Kidney capillary endothelial cell (primary cell): ENCODE data around the gene SLC24A3.

ENCODE experiments used
- DNase-seq: peaks from one replicate; pipeline ENCODE4 v3.0.0-alpha.2; 2018; ENCODE audit warnings: low spot score

The SLC24A3 gene

GRCh38 chr20:19302714-19303113, 90.3 kb downstream of the SLC24A3 start:
- no peak for DNase-seq

- no peak for DNase-seq
Observed at GRCh38 chr20:19304389-19304788, 91.9 kb downstream of the SLC24A3 start.

GRCh38 chr20:19304886-19305415, 92.5 kb downstream of the SLC24A3 start:
- DNase-seq = no peak

DNA sequence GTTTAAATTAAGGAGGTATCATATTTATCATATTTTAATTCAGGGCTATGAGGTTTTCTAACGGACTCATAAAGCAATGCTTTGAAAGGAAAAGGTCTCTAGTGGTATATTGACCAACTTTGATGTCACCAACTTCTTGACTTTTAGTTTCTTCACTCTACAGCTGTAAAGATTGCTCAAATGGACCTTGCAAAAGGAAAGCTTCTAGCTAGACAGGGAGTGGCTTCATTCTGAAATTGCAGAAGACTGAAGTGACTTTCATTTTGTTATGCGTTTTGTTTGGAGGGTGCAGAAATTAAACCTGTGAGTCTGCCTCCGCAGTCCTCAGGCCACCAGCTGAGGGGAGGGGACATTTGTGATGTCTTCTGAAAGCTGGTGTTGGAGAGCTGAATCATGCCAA, 95.7 kb downstream of the SLC24A3 start:
- no peak for DNase-seq

GRCh38 chr20:19310541-19310940, 98.1 kb downstream of the SLC24A3 start:
- DNase-seq = no peak

DNA sequence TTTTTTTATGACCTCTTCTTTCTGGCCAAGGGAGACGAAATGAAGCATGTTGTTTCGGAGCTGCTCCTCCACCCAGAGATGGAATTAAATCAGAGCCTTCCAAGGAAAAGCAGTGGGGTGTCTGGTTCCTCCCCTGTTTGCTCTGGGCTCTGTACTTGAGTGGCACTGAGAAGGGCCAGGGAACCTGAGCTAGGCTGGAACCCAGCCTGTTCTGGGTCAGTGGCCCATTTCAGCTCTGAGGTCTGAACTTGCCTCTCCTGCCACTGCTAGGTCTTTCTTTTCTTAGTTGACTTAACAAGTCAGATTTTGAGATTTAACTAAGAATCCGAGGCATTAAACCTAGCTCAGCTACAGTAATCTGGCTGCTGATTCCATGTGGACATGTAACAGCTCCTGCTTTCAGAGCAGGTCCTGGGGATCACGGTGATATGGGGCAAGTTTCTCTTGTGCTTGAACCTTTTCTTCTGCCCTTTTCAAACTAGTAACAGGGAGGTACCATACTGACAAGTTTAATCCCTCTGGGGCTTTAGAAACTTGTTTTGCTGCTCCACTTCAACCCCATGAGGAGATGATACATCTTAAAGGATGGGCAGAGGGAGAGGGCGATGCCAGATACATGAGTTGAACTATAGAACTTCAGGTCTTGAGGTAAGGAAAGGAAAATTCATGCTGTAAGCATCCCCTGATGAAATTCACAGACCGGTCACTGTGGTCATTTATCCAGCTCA, 101.1 kb downstream of the SLC24A3 start:
- no peak for DNase-seq

GRCh38 chr20:19314621-19315020, 102.2 kb downstream of the SLC24A3 start:
- no peak for DNase-seq

DNA sequence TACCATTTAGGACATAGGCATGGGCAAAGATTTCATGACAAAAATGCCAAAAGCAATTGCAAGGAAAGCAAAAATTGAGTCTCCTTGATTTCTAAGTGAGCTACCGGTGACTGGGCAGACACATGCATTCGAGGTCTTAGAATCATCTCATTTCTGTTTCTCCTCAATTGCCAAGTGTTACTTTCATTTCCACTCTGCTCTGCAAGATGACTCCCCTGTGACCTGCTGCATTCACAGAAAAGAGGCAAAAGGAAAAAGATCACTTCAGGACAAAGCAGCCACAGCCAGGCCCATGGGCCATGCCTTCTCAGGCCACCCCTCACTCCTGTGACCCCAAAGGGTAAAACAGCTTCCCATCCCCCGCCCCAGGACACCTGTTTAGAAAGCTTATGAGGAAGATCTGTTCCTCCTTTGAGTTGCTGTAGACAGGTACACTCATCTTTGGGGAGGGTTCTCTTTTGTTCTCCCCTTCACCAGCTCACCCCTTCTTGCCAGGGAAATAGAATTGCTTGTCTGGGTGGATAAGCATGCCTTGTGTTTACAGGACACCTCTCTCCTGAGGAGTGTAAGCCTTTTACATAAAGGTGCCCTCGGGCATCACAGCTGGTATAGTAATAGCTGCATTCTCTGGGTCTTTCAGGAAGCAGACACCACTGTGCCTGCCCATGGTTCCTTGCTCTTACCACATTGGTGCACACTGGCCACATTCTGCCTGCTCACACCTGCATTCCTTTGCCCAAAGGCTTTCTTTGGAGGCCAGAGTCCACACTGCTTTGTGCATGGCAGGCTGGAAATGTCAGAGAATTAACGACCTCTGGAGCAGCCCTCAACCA, 105.0 kb downstream of the SLC24A3 start:
- no peak for DNase-seq

DNA sequence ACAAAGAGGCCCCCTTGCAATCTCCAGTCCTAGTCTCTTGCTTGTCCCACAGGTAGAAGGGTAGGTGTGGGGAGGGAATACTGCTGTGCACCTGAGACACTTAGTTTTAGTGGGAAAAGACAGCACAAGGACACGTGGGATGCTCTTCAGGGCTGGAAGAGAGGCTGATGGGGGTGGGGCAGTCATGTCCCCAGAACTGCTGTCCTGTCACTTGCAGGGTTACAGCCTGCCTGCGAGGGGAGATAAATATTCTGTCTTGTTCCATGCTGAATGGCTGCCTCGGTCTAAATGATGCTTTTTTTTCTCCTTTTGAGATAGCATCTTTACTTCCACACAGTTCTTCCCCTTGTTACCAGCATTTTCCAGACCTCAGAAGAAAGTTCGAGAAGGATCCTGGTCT, 106.2 kb downstream of the SLC24A3 start:
- DNase-seq = no peak

- DNase-seq = no peak
Observed at GRCh38 chr20:19320005-19320404, 107.6 kb downstream of the SLC24A3 start.

DNA sequence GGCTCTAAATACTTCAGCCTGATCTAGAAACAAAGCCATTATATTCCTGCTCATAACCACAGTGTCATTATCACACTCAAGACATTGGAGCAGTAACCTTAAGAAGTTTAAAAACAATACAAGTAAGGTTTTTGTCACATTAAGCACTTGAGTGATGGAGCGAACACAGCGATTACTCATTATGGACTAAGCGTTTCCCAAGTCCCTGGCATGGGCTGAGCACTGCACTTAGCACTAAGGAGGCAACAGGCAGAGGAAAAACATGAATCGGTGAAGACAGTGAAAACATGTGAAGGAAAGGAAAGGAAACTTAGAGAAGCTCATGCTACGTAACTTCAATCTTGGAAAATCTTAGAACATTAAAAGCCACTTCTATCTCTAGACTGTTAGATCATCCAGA, 108.7 kb downstream of the SLC24A3 start:
- DNase-seq = no peak

DNA sequence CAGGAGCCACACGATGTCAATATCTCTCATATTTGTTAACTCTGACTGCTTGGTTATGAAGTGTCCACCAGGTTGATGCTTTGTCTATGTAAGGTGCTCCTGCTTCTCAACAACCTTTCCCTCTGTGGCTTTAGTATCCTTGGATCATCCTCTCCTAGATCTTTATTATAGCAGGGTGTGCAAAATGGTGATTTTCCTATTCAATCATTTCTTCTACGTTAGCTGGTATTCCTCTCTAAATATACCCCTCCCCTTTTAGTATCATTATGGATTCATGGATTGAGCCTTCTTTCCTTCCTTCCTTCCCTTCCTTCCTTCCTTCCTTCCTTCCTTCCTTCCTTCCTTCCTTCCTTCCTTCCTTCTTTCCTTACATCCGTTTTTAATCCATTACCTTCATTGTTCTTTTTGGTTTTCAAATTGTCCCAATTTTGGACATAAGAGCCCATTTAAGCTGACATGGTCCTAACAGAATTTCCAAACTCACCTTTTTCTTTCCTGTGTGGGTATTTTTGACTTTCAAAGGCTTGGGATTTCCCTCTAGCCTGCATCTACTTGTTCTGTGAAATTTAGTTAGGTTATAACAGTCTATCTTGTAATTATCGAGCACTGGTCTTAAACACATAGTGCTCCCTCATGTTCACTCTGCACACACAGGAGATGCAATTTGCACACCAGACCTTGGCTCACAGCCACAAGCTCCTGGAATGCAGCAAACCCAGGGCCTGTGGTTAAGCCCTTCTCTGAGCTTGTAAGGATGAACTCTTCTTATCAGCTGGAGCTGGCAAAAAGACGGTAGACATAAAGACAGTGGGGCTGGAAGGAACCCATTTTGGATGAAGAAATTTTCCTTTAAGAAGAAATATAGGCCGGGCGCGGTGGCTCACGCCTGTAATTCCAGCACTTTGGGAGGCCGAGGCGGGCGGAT, 109.9 kb downstream of the SLC24A3 start:
- no peak for DNase-seq

DNA sequence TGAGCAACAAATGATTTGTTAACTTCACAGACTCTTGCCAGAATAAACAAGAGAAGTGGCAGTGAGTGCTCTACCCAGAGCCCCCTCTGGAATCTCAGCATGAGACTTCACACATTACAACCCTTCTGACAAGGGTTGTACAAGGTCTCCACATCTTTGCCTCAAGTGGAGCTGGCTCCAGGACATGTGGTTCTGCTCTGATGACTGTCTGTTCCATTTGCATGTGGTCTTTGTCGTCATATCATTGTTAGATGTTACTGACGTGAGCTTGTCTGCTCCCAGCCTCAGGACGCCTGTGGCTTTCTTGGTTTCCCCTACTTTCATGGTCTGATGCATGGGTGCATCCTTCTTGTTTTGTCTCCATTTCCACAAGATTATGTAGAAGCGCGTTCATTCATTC, 115.0 kb downstream of the SLC24A3 start:
- no peak for DNase-seq

GRCh38 chr20:19328676-19329075, 116.2 kb downstream of the SLC24A3 start:
- no peak for DNase-seq

GRCh38 chr20:19330038-19330437, 117.6 kb downstream of the SLC24A3 start:
- no peak for DNase-seq

DNA sequence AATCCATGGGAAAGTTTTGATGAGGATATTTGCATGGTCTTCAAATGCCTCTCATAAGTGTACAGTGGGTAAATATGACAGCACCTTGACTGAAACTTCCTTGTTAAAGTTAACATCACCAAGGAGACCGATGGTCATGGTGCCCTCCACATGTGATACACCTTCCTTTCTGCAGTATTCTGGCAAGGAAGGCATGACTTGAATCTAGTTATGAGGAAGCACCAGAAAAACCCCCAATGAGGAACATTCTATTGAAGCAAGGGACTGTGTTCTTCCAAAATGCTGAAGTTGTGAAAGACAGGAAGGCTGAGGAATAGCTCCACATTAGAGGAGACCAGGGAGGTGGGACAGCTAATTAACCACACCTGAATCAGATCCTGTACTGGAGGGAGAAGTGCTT, 118.3 kb downstream of the SLC24A3 start:
- DNase-seq = no peak

- DNase-seq = no peak
Observed at GRCh38 chr20:19333563-19333962, 121.1 kb downstream of the SLC24A3 start.

DNA sequence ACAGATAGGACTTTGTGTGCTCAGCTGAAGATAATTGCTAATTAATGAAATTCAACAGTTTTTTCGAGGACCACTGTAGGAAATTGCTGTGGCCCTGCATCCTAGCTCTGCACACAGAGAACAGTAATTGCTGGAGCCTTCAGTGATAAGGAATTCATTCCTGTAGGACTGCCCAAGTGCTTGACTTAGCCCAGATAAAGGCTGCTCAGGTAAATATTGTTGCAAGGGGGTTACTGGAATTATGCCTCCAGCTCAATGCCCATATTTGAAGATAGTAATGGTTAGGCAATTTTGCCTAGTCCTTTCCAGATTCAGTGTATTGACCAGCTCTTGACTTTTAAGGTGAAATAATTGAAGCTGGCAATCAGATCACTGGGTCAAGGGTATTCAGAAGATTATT, 122.9 kb downstream of the SLC24A3 start:
- no peak for DNase-seq

DNA sequence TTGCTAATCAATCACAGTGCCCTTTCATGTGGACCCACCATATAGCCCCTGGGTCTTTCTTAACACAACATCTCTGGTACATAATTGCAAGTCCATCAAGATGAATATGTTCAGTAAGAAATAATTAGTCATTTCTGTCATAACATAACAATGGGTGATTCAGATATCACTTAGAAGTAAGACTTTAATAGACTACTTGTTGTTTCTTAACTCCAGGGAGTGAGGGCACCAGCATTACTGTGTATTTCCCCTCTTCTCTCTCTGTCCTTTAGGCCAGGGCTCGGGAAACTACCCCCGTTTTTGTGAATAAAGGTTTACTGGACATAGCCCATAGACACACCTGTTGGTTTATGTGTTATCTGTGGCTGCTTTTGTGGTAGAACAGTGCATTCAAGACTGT, 123.5 kb downstream of the SLC24A3 start:
- DNase-seq = no peak

DNA sequence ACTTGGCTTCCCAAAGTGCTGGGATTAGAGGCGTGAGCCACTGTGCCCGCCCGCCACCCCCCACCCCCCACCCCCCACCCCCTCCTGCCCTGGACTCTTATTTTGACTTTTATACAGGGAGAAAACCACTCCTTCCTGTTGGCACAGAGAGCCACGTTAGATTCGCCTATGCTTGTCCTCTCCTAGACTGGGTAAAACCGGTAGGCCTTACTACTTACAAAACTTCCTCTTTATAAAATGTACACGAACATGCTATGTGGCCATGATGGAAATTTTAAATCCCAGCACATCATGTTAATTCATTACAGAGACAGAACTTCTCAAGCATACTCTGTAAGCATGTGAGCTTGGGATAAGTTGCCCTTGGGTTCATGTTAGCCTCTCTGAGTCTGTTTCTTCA, 124.2 kb downstream of the SLC24A3 start:
- DNase-seq = no peak

DNA sequence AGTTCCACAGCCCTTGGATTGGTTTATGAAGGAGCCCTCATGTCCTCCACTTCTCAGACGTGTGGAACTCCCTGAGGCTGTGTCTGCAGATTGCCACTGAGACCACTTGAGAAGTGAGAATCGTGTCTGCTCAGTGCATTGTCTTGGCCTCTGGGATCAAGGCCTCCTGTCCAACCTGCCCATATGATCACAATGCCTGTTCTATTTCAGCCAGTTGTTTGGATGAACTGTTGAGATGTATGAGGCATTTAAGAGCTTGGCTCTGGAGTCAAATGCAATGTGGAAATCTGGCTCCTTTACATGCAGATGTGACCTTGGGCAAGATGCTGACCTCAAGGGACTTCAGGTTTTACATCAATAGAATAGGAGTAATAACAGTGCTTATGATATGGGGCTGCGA, 125.9 kb downstream of the SLC24A3 start:
- DNase-seq = no peak

DNA sequence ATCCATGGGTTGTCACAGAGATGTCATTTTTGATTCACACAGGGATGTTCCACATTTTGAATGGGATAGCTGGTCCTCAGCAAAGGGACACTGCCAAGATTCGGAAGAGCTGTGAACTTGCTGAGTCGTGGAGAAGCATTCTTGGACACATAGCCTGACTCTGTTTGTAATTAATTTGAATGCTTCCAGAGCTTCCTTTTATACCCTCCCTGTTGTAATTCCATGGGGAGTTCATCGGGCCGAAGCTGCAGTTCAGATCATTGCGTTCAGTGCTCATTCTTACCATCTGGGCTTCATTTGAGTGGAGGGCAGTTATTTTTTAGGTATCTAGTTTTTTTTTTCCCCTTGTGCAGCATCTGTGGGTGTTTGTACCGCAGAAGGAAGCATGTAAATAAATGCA, 126.5 kb downstream of the SLC24A3 start:
- DNase-seq = no peak
